Liver (tissue), 9 donors: ENCODE measurements around the gene RESF1. TPM values are rescaled to one million over a fixed set of nuclear protein-coding genes. Genes with fewer than 3 reads are reported as not detected.

ENCODE experiments used
- DNase-seq: peaks from one replicate; pipeline ENCODE4 v3.0.0-alpha.2; 2017; ENCODE audit warnings: low spot score
- H3K27ac ChIP-seq, 2 donors: one replicate each; pipeline ENCODE4 v1.7.0; 2013; ENCODE audit warnings: inconsistent platforms in 2 of 2, low read length in 2 of 2, control low read depth in 1 of 2, low read depth in 1 of 2, mild to moderate bottlenecking in 1 of 2
- H3K27me3 ChIP-seq, 4 donors: one replicate each; pipeline versions ENCODE4 v1.6.1 to v1.7.0; 2013; ENCODE audit warnings: low read length in 3 of 4, inconsistent platforms in 1 of 4, mild to moderate bottlenecking in 1 of 4, moderate library complexity in 1 of 4; ENCODE audit not compliant: control insufficient read depth in 4 of 4, insufficient read depth in 4 of 4
- H3K36me3 ChIP-seq, 4 donors: one replicate each; pipeline versions ENCODE4 v1.6.1 to v1.7.0; 2013; ENCODE audit warnings: low read length in 3 of 4, mild to moderate bottlenecking in 3 of 4, low read depth in 1 of 4, moderate library complexity in 1 of 4; ENCODE audit not compliant: control insufficient read depth in 4 of 4, insufficient read depth in 3 of 4
- H3K4me1 ChIP-seq, 4 donors: one replicate each; pipeline versions ENCODE4 v1.6.1 to v1.7.0; 2013; ENCODE audit warnings: low read length in 3 of 4, mild to moderate bottlenecking in 3 of 4, moderate library complexity in 1 of 4; ENCODE audit not compliant: control insufficient read depth in 4 of 4, insufficient read depth in 4 of 4
- H3K4me3 ChIP-seq, 3 donors: one replicate each; pipeline versions ENCODE4 v1.6.1 to v1.7.0; 2013; ENCODE audit warnings: low read length in 3 of 3, control low read depth in 1 of 3, low read depth in 1 of 3, mild to moderate bottlenecking in 1 of 3
- H3K9ac ChIP-seq, 2 donors: one replicate each; pipeline ENCODE4 v1.7.0; 2013; ENCODE audit warnings: low read length in 2 of 2, mild to moderate bottlenecking in 2 of 2, moderate library complexity in 2 of 2, control low read depth in 1 of 2, low read depth in 1 of 2
- H3K9me3 ChIP-seq, 4 donors: one replicate each; pipeline versions ENCODE4 v1.6.1 to v1.7.0; 2013; ENCODE audit warnings: low read length in 3 of 4; ENCODE audit not compliant: control insufficient read depth in 4 of 4
- EGR1 ChIP-seq, 2 donors: IDR thresholded peaks; 2 replicates each; pipeline ENCODE4 v1.6.1; 2016 to 2018; ENCODE audit warnings: antibody characterized with exemption in 2 of 2, low read depth in 2 of 2
- FOXA1 ChIP-seq: IDR thresholded peaks from 2 replicates; pipeline ENCODE4 v1.6.1; 2016; ENCODE audit warnings: antibody characterized with exemption
- FOXA2 ChIP-seq: IDR thresholded peaks from 2 replicates; pipeline ENCODE4 v1.6.1; 2016; ENCODE audit warnings: antibody characterized with exemption
- GABPA ChIP-seq, 2 donors: IDR thresholded peaks in 1 of 2; conservative IDR thresholded peaks in 1 of 2; 2 replicates each; pipeline ENCODE4 v1.6.1; 2016; ENCODE audit warnings: antibody characterized with exemption in 2 of 2, mild to moderate bottlenecking in 1 of 2, moderate library complexity in 1 of 2
- HNF4A ChIP-seq, 2 donors: conservative IDR thresholded peaks; 2 replicates each; pipeline ENCODE4 v1.6.1; 2016; ENCODE audit warnings: antibody characterized with exemption in 2 of 2, mild to moderate bottlenecking in 2 of 2
- HNF4G ChIP-seq: IDR thresholded peaks from 2 replicates; pipeline ENCODE4 v1.6.1; 2016; ENCODE audit warnings: antibody characterized with exemption
- JUND ChIP-seq, 2 donors: IDR thresholded peaks; 2 replicates each; pipeline ENCODE4 v1.6.1; 2016; ENCODE audit warnings: antibody characterized with exemption in 2 of 2
- MAX ChIP-seq: IDR thresholded peaks from 2 replicates; pipeline ENCODE4 v1.6.1; 2016; ENCODE audit warnings: antibody characterized with exemption
- NR2F2 ChIP-seq: IDR thresholded peaks from 2 replicates; pipeline ENCODE4 v1.6.1; 2016; ENCODE audit warnings: antibody characterized with exemption
- RAD21 ChIP-seq, 2 donors: IDR thresholded peaks; 2 replicates each; pipeline ENCODE4 v1.6.1; 2016; ENCODE audit warnings: antibody characterized with exemption in 2 of 2, mild to moderate bottlenecking in 2 of 2
- REST ChIP-seq: IDR thresholded peaks from 2 replicates; pipeline ENCODE4 v1.6.1; 2016; ENCODE audit warnings: antibody characterized with exemption, mild to moderate bottlenecking
- RXRA ChIP-seq, 2 donors: IDR thresholded peaks; 2 replicates each; pipeline ENCODE4 v1.6.1; 2017 to 2018; ENCODE audit warnings: antibody characterized with exemption in 2 of 2, mild to moderate bottlenecking in 1 of 2
- SP1 ChIP-seq: IDR thresholded peaks from 2 replicates; pipeline ENCODE4 v1.6.1; 2018; ENCODE audit warnings: antibody characterized with exemption, mild to moderate bottlenecking
- TAF1 ChIP-seq: conservative IDR thresholded peaks from 2 replicates; pipeline ENCODE4 v1.6.1; 2016; ENCODE audit warnings: antibody characterized with exemption, mild to moderate bottlenecking
- YY1 ChIP-seq: IDR thresholded peaks from 2 replicates; pipeline ENCODE4 v1.6.1; 2016; ENCODE audit warnings: antibody characterized with exemption, mild to moderate bottlenecking
- WGBS: extraction: QIAGEN DNeasy Blood & Tissue Kit; methylation state at CpG from one replicate; pipeline ENCODE4 v1.1.7; 2013; 5-methylcytosine and 5-hydroxymethylcytosine counted together
- polyA plus RNA-seq, 2 donors: library from polyadenylated mRNA; stranded (reverse) in 1 of 2; unstranded in 1 of 2; fragments of 200-250 nt in 1 of 2; fragments of >200 nt in 1 of 2; fragmentation: Nextera tagmentation in 1 of 2; extraction: Ambion mirVana in 1 of 2; gene quantifications; one replicate each; pipeline versions ENCODE4 v1.2.1 to v1.2.3, GENCODE V29; 2013 to 2015
- total RNA-seq, 2 donors: library from RNA; depleted of rRNA; stranded (reverse); fragments of >200 nt; gene quantifications; one replicate each; pipeline ENCODE4 v1.2.3, GENCODE V29; 2014
- TF ChIP-seq, protein P1 (sequence below): IDR thresholded peaks from 2 replicates; pipeline ENCODE4 v1.6.1; 2016; ENCODE audit warnings: antibody characterized with exemption
- TF ChIP-seq, protein P2 (sequence below): IDR thresholded peaks from 2 replicates; pipeline ENCODE4 v1.6.1; 2016; ENCODE audit warnings: antibody characterized with exemption
- TF ChIP-seq, protein P3 (sequence below): fragments of 150-350 bp; IDR thresholded peaks from 2 replicates; pipeline ENCODE4 v1.5.1; 2017; ENCODE audit warnings: improper control_type of control experiment, low read depth, low read length; ENCODE audit not compliant: missing input control
- donor health status: healthy.
- donor health status: healthy.
- donor health status: healthy.
- donor health status: healthy.
- donor health status: healthy.

RESF1 gene
- total and polyA plus RNA-seq, 4 donors: 19.5 to 69.7 (median 37.2) TPM

DNA sequence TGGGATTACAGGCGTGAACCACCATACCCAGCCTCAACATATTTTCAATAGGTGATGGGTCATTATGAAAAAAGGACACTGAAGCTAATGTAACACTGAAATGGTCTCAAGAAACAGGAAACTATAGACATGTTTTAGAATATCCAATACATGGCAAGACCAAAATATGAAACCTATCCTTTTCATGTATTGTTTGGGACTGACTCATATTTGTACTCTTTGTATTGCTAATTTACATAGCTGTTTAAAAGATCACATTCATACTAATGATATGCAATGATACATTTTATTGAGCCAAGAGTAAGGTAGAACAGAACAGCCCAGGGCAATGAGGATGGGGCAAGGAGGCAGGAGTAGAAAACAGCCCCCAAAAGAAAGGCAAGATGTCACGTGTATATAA lies 32.6 kb downstream of the RESF1 start:
- H3K9ac ChIP-seq: no peak overlapping the region
- no peaks in the 10 kb centered on the region for H3K27me3 ChIP-seq
- no peak for DNase-seq
- no peaks in the 10 kb centered on the region for H3K9me3 ChIP-seq
- TF ChIP-seq, protein P1, sequence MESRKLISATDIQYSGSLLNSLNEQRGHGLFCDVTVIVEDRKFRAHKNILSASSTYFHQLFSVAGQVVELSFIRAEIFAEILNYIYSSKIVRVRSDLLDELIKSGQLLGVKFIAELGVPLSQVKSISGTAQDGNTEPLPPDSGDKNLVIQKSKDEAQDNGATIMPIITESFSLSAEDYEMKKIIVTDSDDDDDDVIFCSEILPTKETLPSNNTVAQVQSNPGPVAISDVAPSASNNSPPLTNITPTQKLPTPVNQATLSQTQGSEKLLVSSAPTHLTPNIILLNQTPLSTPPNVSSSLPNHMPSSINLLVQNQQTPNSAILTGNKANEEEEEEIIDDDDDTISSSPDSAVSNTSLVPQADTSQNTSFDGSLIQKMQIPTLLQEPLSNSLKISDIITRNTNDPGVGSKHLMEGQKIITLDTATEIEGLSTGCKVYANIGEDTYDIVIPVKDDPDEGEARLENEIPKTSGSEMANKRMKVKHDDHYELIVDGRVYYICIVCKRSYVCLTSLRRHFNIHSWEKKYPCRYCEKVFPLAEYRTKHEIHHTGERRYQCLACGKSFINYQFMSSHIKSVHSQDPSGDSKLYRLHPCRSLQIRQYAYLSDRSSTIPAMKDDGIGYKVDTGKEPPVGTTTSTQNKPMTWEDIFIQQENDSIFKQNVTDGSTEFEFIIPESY: no peak
- no peak for TF ChIP-seq MAX
- no peak for TF ChIP-seq FOXA1
- no peak for TF ChIP-seq JUND (IDR thresholded peaks at IDR 0.05)
- no peak for TF ChIP-seq EGR1 (IDR thresholded peaks at IDR 0.05; ENCODE audit: low read depth in 2 of 2)
- TF ChIP-seq TAF1: no peak
- TF ChIP-seq HNF4G: no peak
- TF ChIP-seq RAD21 (IDR thresholded peaks at IDR 0.05): no peak
- TF ChIP-seq YY1: no peak
- TF ChIP-seq GABPA (IDR thresholded peaks at IDR 0.05 in 1 of 2, conservative IDR thresholded peaks at IDR 0.05 in 1 of 2): no peak
- TF ChIP-seq HNF4A (conservative IDR thresholded peaks at IDR 0.05): no peak
- TF ChIP-seq FOXA2: no peak
- TF ChIP-seq, protein P2, sequence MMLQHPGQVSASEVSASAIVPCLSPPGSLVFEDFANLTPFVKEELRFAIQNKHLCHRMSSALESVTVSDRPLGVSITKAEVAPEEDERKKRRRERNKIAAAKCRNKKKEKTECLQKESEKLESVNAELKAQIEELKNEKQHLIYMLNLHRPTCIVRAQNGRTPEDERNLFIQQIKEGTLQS: no peak
- no peak for TF ChIP-seq NR2F2
- TF ChIP-seq RXRA (IDR thresholded peaks at IDR 0.05): no peak
- TF ChIP-seq SP1: no peak
- TF ChIP-seq, protein P3, sequence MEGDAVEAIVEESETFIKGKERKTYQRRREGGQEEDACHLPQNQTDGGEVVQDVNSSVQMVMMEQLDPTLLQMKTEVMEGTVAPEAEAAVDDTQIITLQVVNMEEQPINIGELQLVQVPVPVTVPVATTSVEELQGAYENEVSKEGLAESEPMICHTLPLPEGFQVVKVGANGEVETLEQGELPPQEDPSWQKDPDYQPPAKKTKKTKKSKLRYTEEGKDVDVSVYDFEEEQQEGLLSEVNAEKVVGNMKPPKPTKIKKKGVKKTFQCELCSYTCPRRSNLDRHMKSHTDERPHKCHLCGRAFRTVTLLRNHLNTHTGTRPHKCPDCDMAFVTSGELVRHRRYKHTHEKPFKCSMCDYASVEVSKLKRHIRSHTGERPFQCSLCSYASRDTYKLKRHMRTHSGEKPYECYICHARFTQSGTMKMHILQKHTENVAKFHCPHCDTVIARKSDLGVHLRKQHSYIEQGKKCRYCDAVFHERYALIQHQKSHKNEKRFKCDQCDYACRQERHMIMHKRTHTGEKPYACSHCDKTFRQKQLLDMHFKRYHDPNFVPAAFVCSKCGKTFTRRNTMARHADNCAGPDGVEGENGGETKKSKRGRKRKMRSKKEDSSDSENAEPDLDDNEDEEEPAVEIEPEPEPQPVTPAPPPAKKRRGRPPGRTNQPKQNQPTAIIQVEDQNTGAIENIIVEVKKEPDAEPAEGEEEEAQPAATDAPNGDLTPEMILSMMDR: no peak
- TF ChIP-seq REST: no peak
- no peak overlapping the region for H3K4me3 ChIP-seq
- peaks cover 3 to 28% (median 20%) of the 10 kb centered on the region in 4 donors for H3K36me3 ChIP-seq
- no peaks in the 10 kb centered on the region for H3K4me1 ChIP-seq
- no peak overlapping the region for H3K27ac ChIP-seq
- 93% methylated on average over 2 of the region's 2 CpGs for WGBS
